Measurements from ENCODE around the gene PKLR.
A peak's percentile ranks its signal among the peaks of the same experiment; 100 is the strongest.
"Not testable (repeated sequence)": the region's sequence is repeated elsewhere in the genome, so short reads cannot be mapped to it uniquely, and the experiment has no call there.

The PKLR gene

GRCh38 chr1:155301342-155301841, at the start of gene PKLR:
PKLR (minus strand) TSS chr1:155301438; CDS start chr1:155301395, 43 bp downstream.
- DNase-seq: no peak

GRCh38 chr1:155342842-155343241, 41.6 kb upstream of the PKLR start:
- no peak for DNase-seq

GRCh38 chr1:155339515-155340097, 38.4 kb upstream of the PKLR start:
- no peak for DNase-seq

DNA sequence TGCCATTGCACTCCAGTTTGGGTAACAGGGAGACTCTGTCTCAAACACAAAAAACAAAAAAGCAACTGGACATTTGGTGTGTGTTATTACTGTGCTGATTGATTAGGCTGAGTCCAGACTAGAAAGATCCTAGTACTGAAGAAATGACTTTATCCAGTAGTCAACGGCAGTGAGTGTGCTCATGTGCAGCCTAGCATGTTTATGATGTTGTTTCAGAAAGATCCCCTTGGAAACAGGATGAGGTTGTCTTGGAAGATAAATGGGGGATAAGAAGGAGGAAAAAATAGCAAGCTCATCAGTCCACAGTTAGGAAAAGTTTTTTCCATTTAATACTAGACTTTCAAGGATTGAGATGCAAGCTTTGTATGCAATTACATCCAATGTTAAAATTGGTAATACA, 33.7 kb upstream of the PKLR start:
- DNase-seq: no peak

- DNase-seq: no peak
Measured at GRCh38 chr1:155329980-155330598, 28.9 kb upstream of the PKLR start.

DNA sequence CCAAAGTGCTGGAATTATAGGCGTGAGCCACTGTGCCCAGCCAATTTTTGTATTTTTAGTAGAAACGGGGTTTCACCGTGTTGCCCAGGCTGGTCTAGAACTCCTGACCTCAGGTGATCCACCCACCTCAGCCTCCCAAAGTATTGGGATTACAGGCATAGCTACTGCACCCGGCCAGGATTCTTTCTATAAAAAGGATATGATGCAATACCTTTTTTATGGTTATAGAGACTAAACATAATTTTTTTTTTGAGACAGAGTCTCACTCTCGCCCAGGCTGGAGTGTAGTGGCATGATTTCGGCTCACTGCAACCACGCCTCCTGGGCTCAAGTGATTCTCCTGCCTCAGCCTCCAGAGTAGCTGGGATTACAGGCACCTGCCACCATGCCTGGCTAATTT, 27.6 kb upstream of the PKLR start:
- DNase-seq: not testable (repeated sequence)

- no peak for DNase-seq
Measured at GRCh38 chr1:155327981-155328380, 26.7 kb upstream of the PKLR start.

- DNase-seq: no peak
Measured at GRCh38 chr1:155326631-155327037, 25.4 kb upstream of the PKLR start.

DNA sequence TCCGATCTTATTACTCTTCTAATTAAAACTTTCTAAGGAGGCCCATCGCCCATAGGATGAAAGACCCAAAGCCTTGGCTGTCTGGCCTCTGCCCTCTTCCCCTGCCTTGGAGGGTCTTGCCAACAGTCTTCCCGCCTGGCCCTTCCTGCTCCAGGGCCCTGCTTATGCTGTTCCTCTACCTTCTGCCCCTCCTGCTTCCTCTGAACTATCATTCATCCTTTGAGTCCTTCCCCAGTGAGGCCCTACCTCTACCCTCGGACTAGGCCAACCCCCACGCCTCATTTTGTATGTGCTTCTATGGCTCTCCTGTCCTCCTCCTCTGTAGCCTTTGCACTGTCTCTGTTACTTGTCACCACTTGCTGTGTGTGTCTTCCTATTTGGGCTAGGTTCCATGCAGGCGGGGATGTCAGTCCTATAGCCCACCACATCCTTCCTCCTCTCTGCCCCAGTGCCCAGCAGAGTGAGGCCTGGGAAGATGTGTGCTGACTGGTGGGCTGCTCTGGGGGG, 24.8 kb upstream of the PKLR start:
- no peak for DNase-seq

DNA sequence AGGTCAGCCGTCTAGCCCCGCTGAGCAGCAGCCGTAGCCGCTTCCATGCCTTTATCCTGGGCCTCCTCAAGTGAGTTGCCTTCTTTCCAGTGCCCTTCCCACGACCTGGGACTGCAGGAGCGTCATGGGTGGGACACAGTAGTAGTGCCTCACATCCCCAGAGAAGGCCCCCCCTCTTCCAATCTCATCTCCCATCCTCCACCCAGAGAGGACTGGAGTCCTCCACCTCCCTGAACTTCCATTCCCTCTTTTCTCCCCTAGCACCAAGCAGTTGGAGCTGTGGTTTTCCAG, 24.3 kb upstream of the PKLR start:
- no peak for DNase-seq

DNA sequence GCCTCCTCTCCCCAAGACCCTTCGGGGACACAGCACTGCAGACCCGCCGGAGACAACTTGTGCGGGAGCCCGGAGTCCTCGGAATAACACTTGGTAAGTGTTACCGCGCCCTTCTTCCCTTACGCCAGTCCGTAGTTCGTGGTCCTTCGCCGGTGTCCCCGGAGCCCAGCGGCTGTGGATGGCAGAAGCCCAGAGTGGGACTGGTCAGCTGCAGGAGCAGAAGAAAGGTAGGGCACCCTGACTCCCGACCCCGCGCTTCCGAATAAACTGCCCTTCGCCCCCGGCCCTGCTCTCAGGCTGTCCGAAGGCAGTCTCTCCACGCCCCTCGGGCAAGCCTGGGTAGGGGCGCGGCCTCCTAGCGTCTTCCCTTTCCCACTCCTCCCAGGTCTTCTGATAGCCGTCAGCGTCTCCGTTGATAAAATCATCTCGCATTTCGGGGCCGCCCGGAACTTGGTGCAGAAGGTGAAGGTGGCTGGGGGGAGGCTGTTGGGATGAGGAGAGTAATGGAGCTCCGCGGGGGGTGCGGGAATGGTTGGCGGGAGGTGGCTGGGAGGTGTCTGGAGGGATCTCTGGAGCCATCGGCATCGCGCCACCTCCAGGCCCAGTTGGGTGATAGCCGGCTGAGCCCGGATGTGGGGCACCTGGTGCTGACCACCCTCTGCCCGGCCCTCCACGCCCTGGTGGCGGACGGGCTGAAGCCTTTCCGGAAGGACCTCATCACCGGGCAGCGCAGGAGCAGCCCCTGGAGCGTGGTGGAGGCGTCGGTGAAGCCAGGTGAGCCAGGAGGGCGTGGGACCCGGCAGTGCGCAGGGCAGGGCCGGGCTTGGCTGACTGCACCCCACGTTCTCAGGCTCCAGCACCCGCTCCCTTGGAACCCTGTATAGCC, 23.7 kb upstream of the PKLR start:
- DNase-seq: peak; percentile 41

- DNase-seq: peak; percentile 92
Measured at GRCh38 chr1:155324037-155324716, 22.9 kb upstream of the PKLR start.

- DNase-seq: peak; percentile 72
Measured at GRCh38 chr1:155323729-155324036, 22.4 kb upstream of the PKLR start.

GRCh38 chr1:155322953-155323728, 21.9 kb upstream of the PKLR start:
- DNase-seq: peak; percentile 85

GRCh38 chr1:155322571-155322952, 21.3 kb upstream of the PKLR start:
- peak; percentile 13 for DNase-seq

GRCh38 chr1:155321639-155322503, 20.6 kb upstream of the PKLR start:
- no peak for DNase-seq

DNA sequence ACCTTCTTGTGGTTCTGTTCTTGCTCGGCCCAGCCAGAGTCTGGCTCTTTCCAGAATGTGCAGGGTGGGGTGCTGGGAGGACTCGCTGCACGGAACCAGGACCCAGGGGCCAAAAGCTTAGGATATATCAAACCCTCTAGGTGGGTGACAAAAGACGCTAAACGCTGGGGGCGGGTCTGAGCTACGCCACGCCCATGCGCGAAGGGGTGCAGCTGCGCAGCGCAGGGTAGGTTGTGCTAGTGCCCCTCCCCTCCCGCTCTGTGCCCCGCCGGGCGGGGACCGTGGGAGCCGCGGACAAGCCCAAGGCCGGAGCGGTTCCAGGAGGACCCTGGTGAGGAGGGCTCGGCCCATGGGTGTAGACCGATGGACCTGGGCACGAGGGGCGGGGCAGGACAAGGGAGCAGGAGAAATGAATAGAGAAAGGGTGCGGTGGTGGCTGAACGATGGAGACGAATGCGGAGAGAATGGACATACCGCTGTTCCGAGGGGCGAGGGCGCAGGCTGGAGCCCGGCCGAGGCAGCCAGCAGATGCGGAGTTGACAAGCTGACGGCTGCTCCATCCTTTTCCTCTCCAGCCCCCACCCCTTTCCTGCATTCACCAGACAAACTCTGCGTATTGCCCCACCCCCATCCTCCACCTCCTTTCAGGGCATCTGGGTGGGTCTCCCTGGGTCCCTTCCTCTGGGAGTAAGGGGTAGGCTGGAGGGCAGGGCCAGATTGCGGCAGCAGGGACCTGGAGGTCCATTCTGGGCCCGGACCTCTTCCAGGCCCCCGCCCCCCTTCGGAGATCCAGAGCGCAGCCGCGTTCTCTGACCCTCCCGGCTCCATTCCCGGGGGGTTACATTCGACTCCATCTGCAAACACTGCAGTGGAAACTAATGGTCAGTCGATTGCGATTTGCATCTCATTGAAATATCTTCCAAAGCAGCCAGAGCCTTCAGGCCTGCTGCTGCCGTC, 19.7 kb upstream of the PKLR start, which contains the start of gene RUSC1:
Gene RUSC1 (plus strand): TSS at position 234 of the 957 bp plus-strand sequence. CDS start 880 bp downstream, outside the sequence.
- peak; percentile 88 for DNase-seq

DNA sequence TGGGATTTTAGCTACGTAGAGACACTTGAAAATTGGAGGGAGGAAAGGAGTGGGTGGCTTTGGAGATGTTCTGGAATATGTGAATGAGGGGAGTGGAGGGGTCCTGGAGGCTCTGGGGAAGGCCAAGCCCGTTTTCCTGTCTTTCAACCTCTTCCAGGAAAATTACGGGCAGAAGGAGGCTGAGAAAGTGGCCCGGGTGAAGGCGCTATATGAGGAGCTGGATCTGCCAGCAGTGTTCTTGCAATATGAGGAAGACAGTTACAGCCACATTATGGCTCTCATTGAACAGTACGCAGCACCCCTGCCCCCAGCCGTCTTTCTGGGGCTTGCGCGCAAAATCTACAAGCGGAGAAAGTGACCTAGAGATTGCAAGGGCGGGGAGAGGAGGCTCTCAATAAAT, 19.0 kb upstream of the PKLR start:
- DNase-seq: no peak

- no peak for DNase-seq
Measured at GRCh38 chr1:155319536-155319935, 18.3 kb upstream of the PKLR start.

- DNase-seq: no peak
Measured at GRCh38 chr1:155318082-155318481, 16.8 kb upstream of the PKLR start.

Data from NCI-H1105 treated with DMSO at 0.1 percent for 48 hours (cell line).